Gastrocnemius medialis (tissue), 4 donors: ENCODE measurements around the gene EEF1G. TPM values are rescaled to one million over a fixed set of nuclear protein-coding genes. Genes with fewer than 3 reads are reported as not detected.

ENCODE experiments used
- ATAC-seq, 2 donors: fragments of 150-250 bp; one replicate each; pipeline ENCODE4 v1.9.1; 2016
- DNase-seq, 2 donors: peaks; one replicate each; pipeline ENCODE4 v3.0.0-alpha.2; 2019
- H3K27ac ChIP-seq, 4 donors: fragments of 200-600 bp; sonication (generic); 1 replicate in 1 of 4; 2 replicates in 3 of 4; pipeline ENCODE4 v1.5.1; 2016 to 2018; ENCODE audit warnings: mild to moderate bottlenecking in 2 of 4, moderate library complexity in 1 of 4
- H3K27me3 ChIP-seq, 3 donors: fragments of 200-600 bp; sonication (generic) in 2 of 3; 1 replicate in 1 of 3; 2 replicates in 2 of 3; pipeline versions ENCODE4 v1.5.1 to v1.6.0; 2016 to 2019; ENCODE audit warnings: mild to moderate bottlenecking in 1 of 3, moderate library complexity in 1 of 3
- H3K36me3 ChIP-seq, 2 donors: fragments of 200-600 bp; sonication (generic) in 1 of 2; one replicate each; pipeline ENCODE4 v1.5.1; 2017 to 2018
- H3K4me1 ChIP-seq, 2 donors: fragments of 200-600 bp; sonication (generic) in 1 of 2; one replicate each; pipeline ENCODE4 v1.5.1; 2016 to 2017; ENCODE audit warnings: mild to moderate bottlenecking in 2 of 2
- H3K4me3 ChIP-seq, 4 donors: fragments of 200-600 bp; sonication (generic) in 3 of 4; 1 replicate in 1 of 4; 2 replicates in 3 of 4; pipeline ENCODE4 v1.5.1; 2016 to 2019; ENCODE audit warnings: mild to moderate bottlenecking in 2 of 4
- H3K9me3 ChIP-seq, 3 donors: fragments of 200-600 bp; sonication (generic) in 2 of 3; 1 replicate in 1 of 3; 2 replicates in 2 of 3; pipeline ENCODE4 v1.5.1; 2016 to 2019
- CTCF ChIP-seq, 5 experiments: fragments of 450-650 bp in 3 of 5; fragments of 200-600 bp in 2 of 5; sonication (generic) in 2 of 5; IDR thresholded peaks in 4 of 5; conservative IDR thresholded peaks in 1 of 5; 1 replicate in 4 of 5; 2 replicates in 1 of 5; pipeline ENCODE4 v1.5.1; 2016 to 2019; ENCODE audit warnings: antibody characterized with exemption in 5 of 5, mild to moderate bottlenecking in 3 of 5, moderate library complexity in 3 of 5
- POLR2A ChIP-seq, 2 donors: fragments of 450-650 bp; IDR thresholded peaks; one replicate each; pipeline ENCODE4 v1.6.1; 2017; ENCODE audit warnings: antibody characterized with exemption in 2 of 2, mild to moderate bottlenecking in 2 of 2, moderate library complexity in 2 of 2
- in situ Hi-C, 4 donors: fragments of 200-750 bp; cut with MboI; loops; one replicate each; pipeline versions ENCODE4 v1.15.0 to v1.8.0; 2017; ENCODE audit warnings: low sequenced_read_pairs in 4 of 4
- intact Hi-C: fragments of 100-400 bp; cut with DNase I; formaldehyde crosslinking; loops from one replicate; pipeline ENCODE4 v1.15.1; 2023; ENCODE audit warnings: low total_unique reads
- total RNA-seq, 4 donors: library from RNA; depleted of rRNA; stranded (reverse); fragments of >200 nt; gene quantifications; one replicate each; pipeline versions ENCODE4 v1.1.0 to v1.2.3, GENCODE V29; 2016

EEF1G gene
- total RNA-seq, 4 donors from 2014 or later, result 1,797 to 2,946 (median 1,897) TPM

DNA sequence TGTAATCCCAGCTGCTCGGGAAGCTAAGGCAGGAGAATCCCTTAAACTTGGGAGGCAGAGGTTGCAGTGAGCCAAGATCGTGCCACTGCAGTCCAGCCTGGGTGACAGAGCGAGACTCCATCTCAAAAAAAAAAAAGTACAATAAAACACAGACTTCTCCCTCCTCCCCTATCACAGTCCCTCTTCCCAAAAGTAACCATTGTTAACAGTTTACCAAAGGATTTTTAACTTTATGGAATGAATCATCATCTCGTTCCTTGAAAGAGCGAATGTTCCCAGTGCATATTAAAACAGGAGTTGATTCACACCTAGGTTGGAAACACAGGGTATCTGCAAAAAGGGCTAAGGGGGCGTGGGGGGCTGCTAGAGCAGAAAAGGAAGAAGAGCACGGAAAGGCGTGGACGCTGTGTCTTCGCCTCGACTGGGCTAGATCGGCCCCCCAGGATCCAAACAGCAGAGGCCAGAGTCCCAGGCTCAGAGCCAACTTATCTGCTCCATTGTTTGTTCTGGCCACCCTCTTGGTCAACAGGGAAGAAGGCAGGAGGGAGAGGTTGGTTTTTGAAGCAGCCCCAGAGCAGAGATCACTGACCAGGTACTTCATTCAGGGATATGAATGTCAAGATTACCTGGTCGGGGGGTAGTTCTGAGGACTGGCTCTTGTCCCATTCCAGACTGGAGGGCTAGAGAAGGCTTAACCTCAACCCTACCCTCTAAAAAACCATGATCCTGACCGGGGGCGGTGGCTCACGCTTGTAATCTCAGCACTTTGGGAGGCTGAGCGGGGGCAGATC lies 25.0 kb downstream of the EEF1G start:
- intact Hi-C loops, result loop anchor here (5.0 kb wide), 1 partner anchor 294 kb away; no protein-coding TSS in a partner anchor
- no peak for ATAC-seq
- Histone ChIP-seq H3K4me1 (peaks cover 63 to 69% of the 10 kb centered on the region in 2 donors), H3K9me3 (no peaks in the 10 kb centered on the region), H3K4me3 (peak overlapping the region in 2 of 4 donors; percentile 94 to 95), H3K27ac (peak overlapping the region; percentile 97 to 100 (median 100)), H3K36me3 (no peaks in the 10 kb centered on the region), H3K27me3 (no peaks in the 10 kb centered on the region)
- TF ChIP-seq CTCF (IDR thresholded peaks at IDR 0.05 in 4 of 5, conservative IDR thresholded peaks at IDR 0.05 in 1 of 5) (no peak), POLR2A (IDR thresholded peaks at IDR 0.05) (no peak)
- no peak for DNase-seq
- in situ Hi-C loops, result loop anchor here in 1 of 4 donors (25.0 kb wide), 1 partner anchor 136 kb away; the partner anchor contains the start of gene SCGB1A1

DNA sequence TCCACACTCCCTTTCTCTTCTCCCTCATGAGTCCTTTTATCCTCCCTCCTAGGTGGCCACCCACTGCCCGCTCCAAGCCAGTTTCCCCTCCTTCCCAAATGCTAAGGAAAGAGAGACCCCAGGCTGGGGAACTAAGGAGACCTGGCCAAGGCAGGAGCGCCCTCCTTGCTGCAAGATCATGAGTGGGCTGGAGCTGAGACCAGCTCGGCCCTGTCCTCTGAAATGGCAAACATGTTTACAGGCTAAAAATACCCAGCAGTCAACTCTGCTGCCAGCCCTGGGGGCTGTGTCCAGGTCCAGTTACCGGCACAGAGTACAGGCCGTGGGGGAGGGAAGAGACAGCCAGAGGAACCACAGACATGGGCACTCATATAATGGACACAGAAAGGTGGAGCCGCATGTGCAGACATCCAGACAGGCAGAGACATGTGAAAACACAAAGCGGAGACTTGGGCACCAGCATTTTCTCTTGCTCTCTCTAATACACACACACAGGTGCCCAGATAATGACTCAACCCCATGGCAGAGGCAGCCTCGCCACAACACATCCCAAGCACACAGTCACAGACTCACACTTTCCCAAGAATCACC lies 25.9 kb downstream of the EEF1G start:
- in situ Hi-C loops, result loop anchor here in 1 of 4 donors (25.0 kb wide), 1 partner anchor 135 kb away; the partner anchor contains the start of gene SCGB1A1

GRCh38 chr11:62546929-62547625 lies 26.6 kb downstream of the EEF1G start:
- Histone ChIP-seq H3K36me3 (no peaks in the 10 kb centered on the region), H3K4me1 (peaks cover 61 to 63% of the 10 kb centered on the region in 2 donors), H3K27me3 (no peaks in the 10 kb centered on the region), H3K27ac (peak overlapping the region; percentile 97 to 100 (median 100)), H3K9me3 (no peaks in the 10 kb centered on the region), H3K4me3 (peak overlapping the region; percentile 76 to 95 (median 90))
- intact Hi-C loops (loop anchor here (1.0 to 5.0 kb wide), 2 partner anchors 13 to 295 kb away; no protein-coding TSS in a partner anchor), in situ Hi-C loops (loop anchor here in 1 of 4 donors (25.0 kb wide), 1 partner anchor 135 kb away; the partner anchor contains the start of gene SCGB1A1)
- ATAC-seq, result peak; percentile 6 to 8
- DNase-seq, result no peak
- TF ChIP-seq CTCF (IDR thresholded peaks at IDR 0.05 in 4 of 5, conservative IDR thresholded peaks at IDR 0.05 in 1 of 5), result no peak
- no peak for TF ChIP-seq POLR2A (IDR thresholded peaks at IDR 0.05)

More for the DNA sequence above, 25.9 kb downstream of the EEF1G start:
- Histone ChIP-seq H3K36me3 (no peaks in the 10 kb centered on the region), H3K27me3 (no peaks in the 10 kb centered on the region), H3K9me3 (no peaks in the 10 kb centered on the region), H3K27ac (peak overlapping the region; percentile 97 to 100 (median 100)), H3K4me1 (peaks cover 63 to 65% of the 10 kb centered on the region in 2 donors), H3K4me3 (peak overlapping the region; percentile 76 to 95 (median 90))
- DNase-seq (peak; percentile 92 to 96), ATAC-seq (peak; percentile 47 to 53)
- intact Hi-C loops, result loop anchor here (5.0 kb wide), 1 partner anchor 295 kb away; no protein-coding TSS in a partner anchor
- TF ChIP-seq POLR2A (IDR thresholded peaks at IDR 0.05) (peak; percentile 82 to 97), CTCF (IDR thresholded peaks at IDR 0.05 in 4 of 5, conservative IDR thresholded peaks at IDR 0.05 in 1 of 5) (no peak)

GRCh38 chr11:62546244-62546928 lies 27.3 kb downstream of the EEF1G start, which contains the start of gene AHNAK:
AHNAK (minus strand) TSS chr11:62546806; CDS start chr11:62536098, 10,708 bp downstream.
- Histone ChIP-seq H3K4me3 (peak within 1 kb of the TSS; percentile 76 to 95 (median 90)), H3K36me3 (no peaks in the 10 kb centered on the region), H3K4me1 (peaks cover 61 to 63% of the 10 kb centered on the region in 2 donors), H3K27me3 (no peaks in the 10 kb centered on the region), H3K27ac (peak within 1 kb of the TSS; percentile 97 to 100 (median 100)), H3K9me3 (no peaks in the 10 kb centered on the region)
- ATAC-seq (peak; percentile 28 to 37), DNase-seq (peak; percentile 88)
- in situ Hi-C loops (loop anchor here in 1 of 4 donors (25.0 kb wide), 1 partner anchor 134 kb away; the partner anchor contains the start of gene SCGB1A1), intact Hi-C loops (loop anchor here (1.0 to 5.0 kb wide), 2 partner anchors 14 to 296 kb away; no protein-coding TSS in a partner anchor)
- peak; percentile 86 to 93 for TF ChIP-seq POLR2A (IDR thresholded peaks at IDR 0.05)
- no peak for TF ChIP-seq CTCF (IDR thresholded peaks at IDR 0.05 in 4 of 5, conservative IDR thresholded peaks at IDR 0.05 in 1 of 5)
